ENCODE data around the gene ZNF774.
A peak's percentile ranks its signal among the peaks of the same experiment; 100 is the strongest.

ZNF774 gene

DNA sequence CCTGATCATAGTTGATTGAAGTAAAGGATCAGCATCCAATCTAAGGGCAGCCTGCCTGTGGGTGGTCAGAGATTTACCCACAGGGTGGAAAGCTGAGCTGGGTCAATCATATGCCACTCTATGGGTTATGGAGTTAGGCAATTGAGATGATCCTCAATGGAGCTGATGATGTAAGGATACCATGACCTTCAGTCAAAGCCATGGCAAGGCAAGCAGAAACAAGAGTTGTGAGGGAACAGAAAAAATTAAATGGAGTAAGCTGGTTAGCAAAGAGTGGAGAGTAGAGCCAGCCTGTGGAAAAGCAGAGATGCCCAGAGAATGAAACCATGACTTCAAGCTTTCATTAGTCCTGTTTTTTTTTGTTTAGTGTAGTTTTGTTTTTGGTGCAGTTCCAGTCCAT, 30.2 kb downstream of the ZNF774 start:
- Histone ChIP-seq H3K36me3 (ENCODE audit: control insufficient read depth in 1 of 2, insufficient read depth in 2 of 2, low read length in 2 of 2) (no peaks in the 10 kb centered on the region), H3K4me3 (ENCODE audit: low read depth in 1 of 2, low read length in 2 of 2) (no peak overlapping the region), H3K27me3 (ENCODE audit: control insufficient read depth in 1 of 2, insufficient read depth in 2 of 2, low read length in 2 of 2) (no peaks in the 10 kb centered on the region), H3K4me1 (ENCODE audit: control insufficient read depth in 1 of 2, insufficient read depth in 2 of 2, low read length in 2 of 2) (no peaks in the 10 kb centered on the region), H3K9me3 (ENCODE audit: control insufficient read depth in 1 of 2, low read length in 2 of 2) (peaks cover 7 to 8% of the 10 kb centered on the region in 2 donors), H3K9ac (ENCODE audit: low read depth in 1 of 2, low read length in 2 of 2) (no peak overlapping the region), H3K27ac (ENCODE audit: low read depth, low read length) (no peak overlapping the region)

DNA sequence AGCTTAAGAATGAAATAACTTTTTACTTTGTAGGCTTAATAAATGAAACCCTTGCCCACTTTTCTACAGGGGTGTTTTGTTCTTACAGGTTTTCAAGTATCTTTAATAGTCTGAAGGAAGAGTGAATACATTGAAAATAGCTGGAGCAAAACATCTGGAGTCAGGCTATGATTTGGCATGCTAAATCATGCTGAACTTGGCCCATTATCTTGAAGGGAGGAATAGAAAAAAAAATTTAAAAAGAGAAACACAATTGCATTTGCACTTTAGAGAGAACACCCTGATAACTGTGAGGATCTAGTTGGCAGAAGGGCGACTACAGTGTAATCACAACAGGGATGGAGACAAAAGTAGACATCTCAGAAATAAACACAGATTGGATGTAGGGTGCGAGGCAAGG, 34.1 kb downstream of the ZNF774 start:
- H3K9ac ChIP-seq (ENCODE audit: low read depth in 1 of 2, low read length in 2 of 2), result no peak overlapping the region
- H3K9me3 ChIP-seq (ENCODE audit: control insufficient read depth in 1 of 2, low read length in 2 of 2), result no peaks in the 10 kb centered on the region
- H3K4me1 ChIP-seq (ENCODE audit: control insufficient read depth in 1 of 2, insufficient read depth in 2 of 2, low read length in 2 of 2), result peaks cover 7 to 12% of the 10 kb centered on the region in 2 donors
- H3K27me3 ChIP-seq (ENCODE audit: control insufficient read depth in 1 of 2, insufficient read depth in 2 of 2, low read length in 2 of 2), result no peaks in the 10 kb centered on the region
- H3K27ac ChIP-seq (ENCODE audit: low read depth, low read length), result no peak overlapping the region
- no peak overlapping the region for H3K4me3 ChIP-seq (ENCODE audit: low read depth in 1 of 2, low read length in 2 of 2)
- peaks cover 4 to 7% of the 10 kb centered on the region in 2 donors for H3K36me3 ChIP-seq (ENCODE audit: control insufficient read depth in 1 of 2, insufficient read depth in 2 of 2, low read length in 2 of 2)

DNA sequence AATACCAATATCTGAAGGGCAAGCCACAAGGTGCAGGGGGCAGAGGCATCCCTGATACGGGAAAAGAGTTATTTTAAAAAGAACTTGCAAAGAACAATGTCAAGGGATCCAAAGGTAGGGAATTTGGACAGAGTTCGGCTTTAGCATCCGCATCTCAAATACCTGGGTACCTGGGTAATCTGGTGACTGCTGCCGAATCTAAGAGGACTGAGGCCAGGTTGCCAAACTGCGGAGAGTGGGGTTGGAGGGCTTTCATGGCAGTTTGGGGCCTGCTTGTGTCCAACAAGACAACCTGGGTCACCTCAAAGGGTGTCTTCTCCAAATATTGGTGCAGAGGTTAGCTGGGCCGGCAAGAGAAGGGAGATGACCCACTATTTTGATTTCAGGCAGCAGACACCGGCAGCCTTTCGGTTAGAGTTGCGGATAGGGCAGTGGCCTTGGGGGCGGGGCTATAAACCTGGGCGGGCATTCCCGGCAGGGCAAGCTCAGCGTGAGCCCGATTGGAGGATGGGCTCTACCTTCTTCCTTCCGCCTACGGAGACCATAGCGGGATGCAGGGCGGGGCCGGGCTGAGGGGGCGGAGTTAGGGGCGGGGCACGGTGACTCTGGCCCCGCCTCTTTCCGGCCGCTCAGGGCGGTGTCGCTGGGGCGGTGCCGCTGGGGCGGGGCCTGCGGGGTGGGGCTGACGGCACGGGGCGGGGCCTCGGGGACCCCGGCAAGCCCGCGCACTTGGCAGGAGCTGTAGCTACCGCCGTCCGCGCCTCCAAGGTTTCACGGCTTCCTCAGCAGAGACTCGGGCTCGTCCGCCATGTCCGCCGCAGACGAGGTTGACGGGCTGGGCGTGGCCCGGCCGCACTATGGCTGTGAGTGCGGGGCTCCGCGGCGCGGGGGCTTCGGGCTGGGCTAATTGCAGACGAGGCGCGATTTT, 35.7 kb downstream of the ZNF774 start, which contains the start of gene IQGAP1:
Gene IQGAP1, plus strand, starts transcription at position 709 of the 928 bp plus-strand sequence. Its CDS starts 100 bp downstream, at position 809.
- peaks cover 20 to 21% of the 10 kb centered on the region in 2 donors for H3K4me1 ChIP-seq (ENCODE audit: control insufficient read depth in 1 of 2, insufficient read depth in 2 of 2, low read length in 2 of 2)
- peak within 1 kb of the TSS; percentile 84 to 95 for H3K9ac ChIP-seq (ENCODE audit: low read depth in 1 of 2, low read length in 2 of 2)
- H3K4me3 ChIP-seq (ENCODE audit: low read depth in 1 of 2, low read length in 2 of 2), result peak within 1 kb of the TSS; percentile 80 to 87
- H3K27me3 ChIP-seq (ENCODE audit: control insufficient read depth in 1 of 2, insufficient read depth in 2 of 2, low read length in 2 of 2), result no peaks in the 10 kb centered on the region
- peak within 1 kb of the TSS; percentile 98 for H3K27ac ChIP-seq (ENCODE audit: low read depth, low read length)
- H3K9me3 ChIP-seq (ENCODE audit: control insufficient read depth in 1 of 2, low read length in 2 of 2), result no peaks in the 10 kb centered on the region
- H3K36me3 ChIP-seq (ENCODE audit: control insufficient read depth in 1 of 2, insufficient read depth in 2 of 2, low read length in 2 of 2), result peaks cover 6 to 14% of the 10 kb centered on the region in 2 donors

DNA sequence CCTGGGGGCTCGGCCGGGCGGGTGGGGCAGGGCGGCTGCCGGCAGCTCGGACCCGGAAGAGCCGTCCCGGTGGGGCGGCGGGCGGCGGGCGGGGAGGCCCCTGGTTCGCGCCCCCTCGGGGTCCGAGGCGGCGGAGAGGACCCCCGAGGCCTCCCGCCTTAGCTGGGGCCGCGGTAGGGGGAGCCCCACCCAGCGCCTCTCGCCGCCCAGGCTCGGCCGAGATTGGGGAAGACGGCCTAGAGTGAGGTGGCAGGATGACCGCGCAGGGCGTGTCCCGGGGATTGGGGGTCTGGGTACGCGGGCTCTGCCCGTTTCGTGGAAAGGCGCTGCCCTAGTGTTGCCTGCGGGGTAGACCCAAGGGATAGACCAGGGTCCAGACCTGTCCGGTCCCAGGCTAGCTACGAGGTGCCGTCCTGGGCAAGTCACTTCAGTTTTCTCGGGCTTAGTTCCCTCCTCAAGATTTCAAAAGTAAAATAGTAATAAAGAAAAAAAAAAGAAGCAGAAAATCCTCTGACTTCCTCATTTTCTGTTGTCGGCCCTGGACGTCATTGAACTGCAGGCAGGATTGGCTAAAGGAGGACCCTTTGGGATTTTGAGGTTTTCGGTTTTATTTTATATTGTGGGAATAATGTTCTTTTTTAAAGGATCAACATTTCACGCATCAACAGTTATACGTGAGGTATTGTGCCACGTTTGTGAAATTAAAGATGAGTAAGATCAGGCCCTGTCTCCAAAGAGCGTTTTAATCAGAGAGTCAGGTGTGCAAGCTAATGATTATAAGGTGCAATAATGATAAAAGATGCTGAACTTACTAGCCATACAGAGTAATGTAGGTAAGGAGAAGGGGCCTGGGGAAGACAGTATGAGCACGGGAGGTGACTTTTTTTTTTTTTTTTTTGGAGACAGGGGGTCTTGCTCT, 36.6 kb downstream of the ZNF774 start:
- peak overlapping the region; percentile 98 for H3K27ac ChIP-seq (ENCODE audit: low read depth, low read length)
- H3K4me1 ChIP-seq (ENCODE audit: control insufficient read depth in 1 of 2, insufficient read depth in 2 of 2, low read length in 2 of 2), result peaks cover 20 to 30% of the 10 kb centered on the region in 2 donors
- peak overlapping the region; percentile 68 to 87 for H3K4me3 ChIP-seq (ENCODE audit: low read depth in 1 of 2, low read length in 2 of 2)
- H3K9ac ChIP-seq (ENCODE audit: low read depth in 1 of 2, low read length in 2 of 2), result peak overlapping the region; percentile 84 to 95
- H3K27me3 ChIP-seq (ENCODE audit: control insufficient read depth in 1 of 2, insufficient read depth in 2 of 2, low read length in 2 of 2), result no peaks in the 10 kb centered on the region
- no peaks in the 10 kb centered on the region for H3K9me3 ChIP-seq (ENCODE audit: control insufficient read depth in 1 of 2, low read length in 2 of 2)
- peaks cover 6 to 14% of the 10 kb centered on the region in 2 donors for H3K36me3 ChIP-seq (ENCODE audit: control insufficient read depth in 1 of 2, insufficient read depth in 2 of 2, low read length in 2 of 2)

DNA sequence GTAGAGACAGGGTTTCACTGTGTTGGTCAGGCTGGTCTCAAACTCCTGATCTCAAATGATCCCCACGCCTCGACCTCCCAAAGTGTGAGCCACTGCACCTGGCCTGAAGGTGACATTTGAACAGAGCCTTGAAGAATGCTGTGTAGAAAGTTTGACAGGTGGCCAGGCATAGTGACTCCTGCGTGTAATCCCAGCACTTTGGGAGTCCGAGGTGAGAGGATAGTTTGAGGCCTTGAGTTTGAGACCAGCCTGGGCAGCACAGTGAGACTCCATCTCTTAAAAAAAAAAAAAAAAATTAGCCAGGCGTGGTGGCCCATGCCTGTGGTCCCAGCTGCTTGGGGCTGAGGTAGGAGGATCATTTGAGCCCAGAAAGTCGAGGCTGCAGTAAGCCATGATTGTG, 37.4 kb downstream of the ZNF774 start:
- Histone ChIP-seq H3K27ac (ENCODE audit: low read depth, low read length) (no peak overlapping the region), H3K4me1 (ENCODE audit: control insufficient read depth in 1 of 2, insufficient read depth in 2 of 2, low read length in 2 of 2) (peaks cover 23 to 31% of the 10 kb centered on the region in 2 donors), H3K9me3 (ENCODE audit: control insufficient read depth in 1 of 2, low read length in 2 of 2) (no peaks in the 10 kb centered on the region), H3K4me3 (ENCODE audit: low read depth in 1 of 2, low read length in 2 of 2) (peak overlapping the region; percentile 68 to 87), H3K9ac (ENCODE audit: low read depth in 1 of 2, low read length in 2 of 2) (peak overlapping the region; percentile 84 to 95), H3K36me3 (ENCODE audit: control insufficient read depth in 1 of 2, insufficient read depth in 2 of 2, low read length in 2 of 2) (peaks cover 6 to 14% of the 10 kb centered on the region in 2 donors), H3K27me3 (ENCODE audit: control insufficient read depth in 1 of 2, insufficient read depth in 2 of 2, low read length in 2 of 2) (no peaks in the 10 kb centered on the region)

DNA sequence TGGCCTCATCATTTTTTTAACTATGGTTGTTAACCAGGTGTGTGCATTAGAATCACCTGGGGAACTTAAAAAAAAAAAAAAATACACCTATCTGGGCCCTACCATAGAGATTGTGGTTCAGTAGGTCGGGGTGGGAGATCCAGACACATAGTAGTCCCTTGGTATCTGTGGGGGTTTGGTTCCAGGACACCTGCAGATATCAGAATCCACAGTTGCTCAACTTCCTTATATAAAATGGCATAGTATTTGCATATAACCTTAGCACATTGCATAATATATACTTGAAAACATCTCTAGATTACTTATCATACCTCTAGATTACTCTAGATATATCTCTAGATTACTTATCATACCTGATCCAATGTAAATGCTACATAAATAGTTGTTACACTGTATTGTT, 41.0 kb downstream of the ZNF774 start:
- no peak overlapping the region for H3K9ac ChIP-seq (ENCODE audit: low read depth in 1 of 2, low read length in 2 of 2)
- peaks cover 35 to 43% of the 10 kb centered on the region in 2 donors for H3K4me1 ChIP-seq (ENCODE audit: control insufficient read depth in 1 of 2, insufficient read depth in 2 of 2, low read length in 2 of 2)
- no peaks in the 10 kb centered on the region for H3K9me3 ChIP-seq (ENCODE audit: control insufficient read depth in 1 of 2, low read length in 2 of 2)
- peaks cover 6 to 14% of the 10 kb centered on the region in 2 donors for H3K36me3 ChIP-seq (ENCODE audit: control insufficient read depth in 1 of 2, insufficient read depth in 2 of 2, low read length in 2 of 2)
- H3K27ac ChIP-seq (ENCODE audit: low read depth, low read length), result no peak overlapping the region
- H3K27me3 ChIP-seq (ENCODE audit: control insufficient read depth in 1 of 2, insufficient read depth in 2 of 2, low read length in 2 of 2), result no peaks in the 10 kb centered on the region
- no peak overlapping the region for H3K4me3 ChIP-seq (ENCODE audit: low read depth in 1 of 2, low read length in 2 of 2)

DNA sequence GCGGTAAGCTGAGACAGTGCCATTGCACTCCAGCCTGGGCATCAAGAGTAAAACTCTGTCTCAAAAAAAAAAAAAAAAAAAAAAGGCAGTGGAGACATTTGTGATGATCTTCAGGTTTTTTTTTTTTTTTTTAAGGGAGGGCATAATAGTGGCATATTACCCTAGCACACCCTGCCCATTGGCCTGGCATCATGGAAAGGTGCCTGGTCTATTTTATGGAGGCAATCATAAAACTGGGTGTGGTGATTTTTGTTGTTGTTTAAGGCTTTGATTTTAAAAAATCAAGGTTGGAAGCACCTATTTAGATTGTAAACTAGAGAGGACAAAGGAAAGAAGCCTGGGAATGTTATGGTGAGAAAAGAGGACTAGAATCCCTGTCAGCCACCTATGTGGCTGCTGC, 42.0 kb downstream of the ZNF774 start:
- H3K9ac ChIP-seq (ENCODE audit: low read depth in 1 of 2, low read length in 2 of 2), result peak overlapping the region in 1 of 2 donors; percentile 28
- no peaks in the 10 kb centered on the region for H3K27me3 ChIP-seq (ENCODE audit: control insufficient read depth in 1 of 2, insufficient read depth in 2 of 2, low read length in 2 of 2)
- peak overlapping the region in 1 of 2 donors; percentile 44 for H3K4me3 ChIP-seq (ENCODE audit: low read depth in 1 of 2, low read length in 2 of 2)
- no peak overlapping the region for H3K27ac ChIP-seq (ENCODE audit: low read depth, low read length)
- peaks cover 6 to 14% of the 10 kb centered on the region in 2 donors for H3K36me3 ChIP-seq (ENCODE audit: control insufficient read depth in 1 of 2, insufficient read depth in 2 of 2, low read length in 2 of 2)
- H3K4me1 ChIP-seq (ENCODE audit: control insufficient read depth in 1 of 2, insufficient read depth in 2 of 2, low read length in 2 of 2), result peaks cover 35 to 43% of the 10 kb centered on the region in 2 donors
- H3K9me3 ChIP-seq (ENCODE audit: control insufficient read depth in 1 of 2, low read length in 2 of 2), result no peaks in the 10 kb centered on the region

DNA sequence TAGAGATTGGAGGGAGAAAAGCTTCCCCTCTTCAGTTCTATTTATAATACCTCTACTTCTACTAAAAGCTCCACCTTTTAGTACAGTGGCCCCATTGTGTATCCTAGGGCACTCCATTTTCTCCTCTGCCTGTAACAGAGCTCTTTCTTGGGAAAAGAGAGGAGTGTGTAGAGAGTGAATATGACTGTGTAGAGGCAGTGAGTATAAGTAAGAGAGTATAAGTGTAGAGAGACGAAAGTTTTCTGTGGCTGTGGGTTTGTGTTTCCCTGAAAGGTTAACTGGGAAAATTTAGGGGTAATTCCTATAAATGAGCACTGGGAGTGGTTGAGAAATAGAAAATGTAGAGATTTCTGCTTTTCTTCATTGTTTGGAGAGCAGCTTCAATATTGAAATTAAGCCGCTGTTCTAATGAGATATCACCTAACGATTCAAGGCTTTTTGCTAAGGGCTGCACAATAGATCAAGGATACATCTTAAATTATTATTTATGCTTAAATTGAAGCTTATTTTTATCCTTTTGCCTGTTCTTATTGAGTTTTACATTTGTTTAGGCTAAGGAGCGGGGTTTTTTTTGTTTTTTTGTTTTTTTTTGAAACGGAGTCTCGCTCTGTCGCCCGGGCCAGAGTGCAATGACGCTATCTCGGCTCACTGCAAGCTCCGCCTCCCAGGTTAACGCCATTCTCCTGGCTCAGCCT, 42.8 kb downstream of the ZNF774 start:
- no peaks in the 10 kb centered on the region for H3K9me3 ChIP-seq (ENCODE audit: control insufficient read depth in 1 of 2, low read length in 2 of 2)
- H3K4me1 ChIP-seq (ENCODE audit: control insufficient read depth in 1 of 2, insufficient read depth in 2 of 2, low read length in 2 of 2), result peaks cover 40 to 43% of the 10 kb centered on the region in 2 donors
- H3K9ac ChIP-seq (ENCODE audit: low read depth in 1 of 2, low read length in 2 of 2), result peak overlapping the region in 1 of 2 donors; percentile 28
- H3K36me3 ChIP-seq (ENCODE audit: control insufficient read depth in 1 of 2, insufficient read depth in 2 of 2, low read length in 2 of 2), result peaks cover 6 to 14% of the 10 kb centered on the region in 2 donors
- no peaks in the 10 kb centered on the region for H3K27me3 ChIP-seq (ENCODE audit: control insufficient read depth in 1 of 2, insufficient read depth in 2 of 2, low read length in 2 of 2)
- peak overlapping the region in 1 of 2 donors; percentile 44 for H3K4me3 ChIP-seq (ENCODE audit: low read depth in 1 of 2, low read length in 2 of 2)
- no peak overlapping the region for H3K27ac ChIP-seq (ENCODE audit: low read depth, low read length)

DNA sequence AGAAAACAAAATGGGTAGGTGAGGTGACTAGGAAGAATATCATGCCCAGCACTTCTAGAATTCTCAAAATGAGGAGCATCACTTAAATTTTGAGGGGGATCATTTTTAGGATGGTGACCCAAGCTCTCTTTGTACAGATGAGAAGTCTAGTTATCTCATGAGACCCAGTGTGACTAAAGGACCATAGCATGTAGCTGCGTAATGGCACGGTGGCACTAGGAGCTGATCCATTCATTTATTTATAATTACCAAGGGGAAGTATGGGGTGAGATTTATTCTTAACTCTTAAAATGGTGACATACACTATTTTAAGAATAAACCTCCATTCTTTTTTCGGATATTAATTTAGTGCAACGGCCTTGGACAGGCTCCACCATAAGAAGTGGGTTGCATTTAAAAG, 44.2 kb downstream of the ZNF774 start:
- peaks cover 42 to 44% of the 10 kb centered on the region in 2 donors for H3K4me1 ChIP-seq (ENCODE audit: control insufficient read depth in 1 of 2, insufficient read depth in 2 of 2, low read length in 2 of 2)
- no peak overlapping the region for H3K9ac ChIP-seq (ENCODE audit: low read depth in 1 of 2, low read length in 2 of 2)
- H3K27me3 ChIP-seq (ENCODE audit: control insufficient read depth in 1 of 2, insufficient read depth in 2 of 2, low read length in 2 of 2), result no peaks in the 10 kb centered on the region
- no peak overlapping the region for H3K4me3 ChIP-seq (ENCODE audit: low read depth in 1 of 2, low read length in 2 of 2)
- H3K27ac ChIP-seq (ENCODE audit: low read depth, low read length), result no peak overlapping the region
- peaks cover 1 to 7% of the 10 kb centered on the region in 2 donors for H3K36me3 ChIP-seq (ENCODE audit: control insufficient read depth in 1 of 2, insufficient read depth in 2 of 2, low read length in 2 of 2)
- no peaks in the 10 kb centered on the region for H3K9me3 ChIP-seq (ENCODE audit: control insufficient read depth in 1 of 2, low read length in 2 of 2)
